GM12864 (cell line): ENCODE data around the gene CENPN.
A peak's percentile ranks its signal among the peaks of the same experiment; 100 is the strongest.

ENCODE experiments used
- DNase-seq: peaks from one replicate; pipeline ENCODE4 v3.0.0-alpha.2; 2011; ENCODE audit warnings: low read depth
- H3K4me3 ChIP-seq: 2 replicates; pipeline ENCODE4 v1.5.1; 2011; ENCODE audit warnings: mild to moderate bottlenecking, low read depth, low read length, control low read depth
- CTCF ChIP-seq: IDR thresholded peaks from 2 replicates; pipeline ENCODE4 v1.5.1; 2011; ENCODE audit warnings: low read depth, mild to moderate bottlenecking, moderate library complexity, low read length, control low read depth, inconsistent platforms; ENCODE audit errors: missing control alignments

The CENPN gene

GRCh38 chr16:80969114-80969484 is 37.9 kb upstream of the CENPN start:
- no peak for DNase-seq
- H3K4me3 ChIP-seq = no peak overlapping the region
- TF ChIP-seq CTCF = no peak

GRCh38 chr16:80971819-80972218 is 35.2 kb upstream of the CENPN start:
- H3K4me3 ChIP-seq = no peak overlapping the region
- no peak for DNase-seq
- TF ChIP-seq CTCF = no peak

DNA sequence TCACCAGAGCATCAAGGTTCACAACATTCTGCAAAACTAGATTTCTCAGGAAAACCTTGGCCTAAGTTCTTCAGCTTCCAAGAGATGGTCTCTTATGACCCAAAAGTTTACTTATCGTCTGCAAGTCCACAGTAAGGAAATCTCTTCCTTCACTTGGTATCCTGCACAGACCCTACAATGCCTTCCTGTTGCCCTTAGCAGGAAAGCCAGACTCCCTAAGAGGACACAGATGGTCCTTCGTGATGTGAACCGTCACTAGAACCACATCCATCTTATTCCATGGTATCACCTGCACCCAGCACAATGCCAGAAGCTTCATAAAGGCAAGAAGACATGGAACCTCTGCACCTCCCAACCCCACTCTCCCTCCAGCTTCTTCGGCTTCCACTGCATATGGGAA is 34.4 kb upstream of the CENPN start:
- TF ChIP-seq CTCF = no peak
- no peak overlapping the region for H3K4me3 ChIP-seq
- no peak for DNase-seq

DNA sequence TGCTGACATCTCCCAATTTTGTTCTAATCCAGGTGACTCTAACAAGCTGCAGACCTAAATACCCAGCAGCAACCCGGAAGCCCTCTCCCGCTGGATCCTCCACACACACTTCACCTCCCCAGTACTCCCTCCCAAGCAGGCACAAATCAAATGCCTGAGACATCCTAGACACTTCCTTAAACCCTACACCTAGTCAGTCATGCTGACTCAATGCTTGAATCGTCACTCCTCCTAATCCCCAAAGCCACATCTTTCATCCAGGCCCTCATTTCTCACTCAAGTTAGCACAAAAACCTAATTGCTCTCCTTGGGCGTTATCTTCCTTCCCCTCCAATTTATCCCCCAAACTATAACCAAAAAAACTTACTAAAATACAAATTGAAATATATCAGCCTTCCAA is 33.0 kb upstream of the CENPN start:
- TF ChIP-seq CTCF = no peak
- no peak overlapping the region for H3K4me3 ChIP-seq
- DNase-seq = no peak

- no peak overlapping the region for H3K4me3 ChIP-seq
- DNase-seq = no peak
- TF ChIP-seq CTCF = peak; percentile 40
These were observed 32.2 kb upstream of the CENPN start for GRCh38 chr16:80974649-80975376.

- TF ChIP-seq CTCF = no peak
- no peak overlapping the region for H3K4me3 ChIP-seq
- DNase-seq = no peak
These were observed 30.1 kb upstream of the CENPN start for GRCh38 chr16:80976946-80977345.

DNA sequence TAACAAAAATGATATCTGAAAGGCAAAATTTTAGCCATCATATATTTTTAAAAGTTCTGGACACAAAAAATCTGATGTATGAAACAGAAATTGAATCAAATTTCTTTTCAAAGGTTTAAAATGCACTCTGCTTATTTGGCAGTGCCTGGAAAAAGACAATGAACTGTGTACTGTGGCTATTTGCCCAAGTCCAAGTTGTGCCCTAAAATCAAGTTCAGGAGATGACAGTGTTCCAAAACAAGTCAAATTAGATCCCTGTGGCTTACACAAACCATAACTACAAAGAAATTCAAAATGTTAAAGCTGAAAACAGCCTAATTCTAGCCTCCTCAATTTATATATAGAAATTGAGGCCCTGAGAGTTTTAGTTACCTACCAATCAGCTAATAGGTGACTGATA is 25.9 kb upstream of the CENPN start:
- no peak for DNase-seq
- TF ChIP-seq CTCF = no peak
- no peak overlapping the region for H3K4me3 ChIP-seq
